CD4-positive, alpha-beta T cell (primary cell): ENCODE data around the gene IL17REL. TPM values are rescaled to one million over a fixed set of nuclear protein-coding genes. Genes with fewer than 3 reads are reported as not detected.
A peak's percentile ranks its signal among the peaks of the same experiment; 100 is the strongest.

Experiments used
- ATAC-seq: fragments of 200-7000 bp; cut with Tn5 transposase; one replicate; pipeline ENCODE4 v1.10.0; 2022; ENCODE audit warnings: mild to moderate bottlenecking; ENCODE audit not compliant: poor library complexity
- CTCF ChIA-PET: fragments of 350-600 bp; sonication (Branson Sonifier 250); formaldehyde crosslinking; loops from one replicate; lab custom pipeline; 2021; ENCODE audit warnings: antibody characterized with exemption, inconsistent platforms; lab: Charles Lee
- POLR2A ChIA-PET: fragments of 350-600 bp; sonication (Branson Sonifier 250); formaldehyde crosslinking; loops from one replicate; lab custom pipeline; 2021; ENCODE audit warnings: antibody characterized with exemption, inconsistent platforms; lab: Charles Lee
- DNase-seq, 14 experiments: peaks; one replicate each; pipeline ENCODE4 v3.0.0-alpha.2; 2013 to 2020; ENCODE audit warnings: mixed read lengths in 2 of 14
- H3K27ac ChIP-seq, 2 donors: one replicate each; pipeline versions ENCODE4 v1.5.1 to v1.7.0; 2013; ENCODE audit warnings: low read length in 2 of 2, low read depth in 1 of 2, mild to moderate bottlenecking in 1 of 2
- H3K27me3 ChIP-seq, 2 experiments: 1 replicate in 1 of 2; 2 replicates in 1 of 2; pipeline versions ENCODE4 v1.6.1 to v1.7.0; 2013; ENCODE audit warnings: low read length in 2 of 2, control low read depth in 1 of 2, mild to moderate bottlenecking in 1 of 2, moderate library complexity in 1 of 2; ENCODE audit not compliant: insufficient read depth in 2 of 2, control insufficient read depth in 1 of 2
- H3K36me3 ChIP-seq: one replicate; pipeline ENCODE4 v1.6.1; 2013; ENCODE audit warnings: low read length, control low read depth; ENCODE audit not compliant: insufficient read depth
- H3K4me1 ChIP-seq: one replicate; pipeline ENCODE4 v1.6.1; 2013; ENCODE audit warnings: low read length, control low read depth; ENCODE audit not compliant: insufficient read depth
- H3K4me3 ChIP-seq: one replicate; pipeline ENCODE4 v1.5.1; 2013; ENCODE audit warnings: mild to moderate bottlenecking, low read length, moderate library complexity
- H3K9me3 ChIP-seq, 2 experiments: 1 replicate in 1 of 2; 2 replicates in 1 of 2; pipeline versions ENCODE4 v1.6.1 to v1.7.0; 2013; ENCODE audit warnings: low read length in 2 of 2, mild to moderate bottlenecking in 2 of 2, control low read depth in 1 of 2, moderate library complexity in 1 of 2; ENCODE audit not compliant: control insufficient read depth in 1 of 2, insufficient read depth in 1 of 2
- H3K27ac Mint-ChIP-seq: one replicate; pipeline ENCODE4 v1.8.0; 2020; ENCODE audit warnings: mixed read lengths
- H3K27me3 Mint-ChIP-seq: one replicate; pipeline ENCODE4 v1.8.0; 2021; ENCODE audit warnings: mixed read lengths
- H3K36me3 Mint-ChIP-seq: one replicate; pipeline ENCODE4 v1.8.0; 2021; ENCODE audit warnings: low read depth, mixed read lengths
- H3K4me1 Mint-ChIP-seq: one replicate; pipeline ENCODE4 v1.8.0; 2021; ENCODE audit warnings: low read depth, mixed read lengths
- H3K4me3 Mint-ChIP-seq: one replicate; pipeline ENCODE4 v1.8.0; 2020; ENCODE audit warnings: mild to moderate bottlenecking, mixed read lengths
- H3K9me3 Mint-ChIP-seq: one replicate; pipeline ENCODE4 v1.8.0; 2020; ENCODE audit warnings: mixed read lengths
- intact Hi-C, 2 experiments: fragments of 100-400 bp; cut with DNase I in 1 of 2; cut with micrococcal nuclease in 1 of 2; formaldehyde crosslinking; loops; one replicate each; pipeline versions ENCODE4 v1.15.1 to v1.9.0; 2023 to 2025; cut with DNase I, micrococcal nuclease
- total RNA-seq, 174 experiments: library from RNA in 2 of 174; stranded (reverse) in 2 of 174; gene quantifications; one replicate each; pipeline ENCODE4 v1.2.3 and lab custom pipeline; 2021 to 2026
- TF ChIP-seq, protein P1 (sequence below): fragments of 200-600 bp; IDR thresholded peaks from one replicate; pipeline ENCODE4 v1.8.0; 2022; ENCODE audit warnings: antibody characterized with exemption, mild to moderate bottlenecking

Gene IL17REL
- total RNA-seq, 2 experiments from 2014 or later: not detected

DNA sequence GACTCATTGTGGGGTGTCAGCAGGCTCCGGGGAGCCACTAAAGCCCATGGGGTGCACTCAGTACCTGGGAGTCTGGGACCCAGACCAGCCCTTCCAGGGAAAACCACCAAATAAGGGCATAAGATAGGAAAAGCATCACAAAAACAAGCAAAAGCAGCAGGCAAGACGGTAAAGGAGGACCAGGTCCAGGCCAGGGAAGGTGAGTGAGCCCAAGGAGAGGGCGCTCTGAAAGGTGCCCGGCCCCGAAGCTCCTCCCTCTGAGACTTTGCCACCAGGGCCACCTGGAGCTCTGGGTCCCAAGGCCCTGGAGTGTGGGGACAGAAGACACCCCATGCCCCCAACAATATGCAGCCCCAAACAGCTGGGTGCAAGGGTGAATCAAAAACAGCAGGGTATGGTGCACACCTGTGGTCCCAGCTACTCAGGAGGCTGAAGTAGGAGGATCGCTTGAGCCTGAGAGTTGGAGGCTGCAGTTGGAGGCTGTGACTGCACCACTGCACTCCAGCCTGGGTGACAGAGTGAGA, 5.2 kb upstream of the IL17REL start:
- ChIA-PET CTCF (interaction anchor here (1.3 to 2.9 kb wide), 2 partner anchors 13 to 24 kb away, joined by 5 to 11 read pairs; no protein-coding TSS in a partner anchor), POLR2A (no interaction called here)
- Mint-ChIP-seq H3K27me3 (no peaks in the 10 kb centered on the region), H3K27ac (peak overlapping the region; percentile 19), H3K4me1 (peaks cover 24% of the 10 kb centered on the region), H3K36me3 (no peaks in the 10 kb centered on the region), H3K4me3 (no peak overlapping the region), H3K9me3 (no peaks in the 10 kb centered on the region)
- Histone ChIP-seq H3K4me1 (peaks cover 63% of the 10 kb centered on the region), H3K36me3 (no peaks in the 10 kb centered on the region), H3K4me3 (no peak overlapping the region), H3K27ac (no peak overlapping the region), H3K9me3 (no peaks in the 10 kb centered on the region), H3K27me3 (peaks cover 9 to 11% of the 10 kb centered on the region in 2 experiments)
- intact Hi-C loops: no loop called here
- DNase-seq (no peak), ATAC-seq (no peak)
- TF ChIP-seq, protein P1, sequence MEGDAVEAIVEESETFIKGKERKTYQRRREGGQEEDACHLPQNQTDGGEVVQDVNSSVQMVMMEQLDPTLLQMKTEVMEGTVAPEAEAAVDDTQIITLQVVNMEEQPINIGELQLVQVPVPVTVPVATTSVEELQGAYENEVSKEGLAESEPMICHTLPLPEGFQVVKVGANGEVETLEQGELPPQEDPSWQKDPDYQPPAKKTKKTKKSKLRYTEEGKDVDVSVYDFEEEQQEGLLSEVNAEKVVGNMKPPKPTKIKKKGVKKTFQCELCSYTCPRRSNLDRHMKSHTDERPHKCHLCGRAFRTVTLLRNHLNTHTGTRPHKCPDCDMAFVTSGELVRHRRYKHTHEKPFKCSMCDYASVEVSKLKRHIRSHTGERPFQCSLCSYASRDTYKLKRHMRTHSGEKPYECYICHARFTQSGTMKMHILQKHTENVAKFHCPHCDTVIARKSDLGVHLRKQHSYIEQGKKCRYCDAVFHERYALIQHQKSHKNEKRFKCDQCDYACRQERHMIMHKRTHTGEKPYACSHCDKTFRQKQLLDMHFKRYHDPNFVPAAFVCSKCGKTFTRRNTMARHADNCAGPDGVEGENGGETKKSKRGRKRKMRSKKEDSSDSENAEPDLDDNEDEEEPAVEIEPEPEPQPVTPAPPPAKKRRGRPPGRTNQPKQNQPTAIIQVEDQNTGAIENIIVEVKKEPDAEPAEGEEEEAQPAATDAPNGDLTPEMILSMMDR: no peak

DNA sequence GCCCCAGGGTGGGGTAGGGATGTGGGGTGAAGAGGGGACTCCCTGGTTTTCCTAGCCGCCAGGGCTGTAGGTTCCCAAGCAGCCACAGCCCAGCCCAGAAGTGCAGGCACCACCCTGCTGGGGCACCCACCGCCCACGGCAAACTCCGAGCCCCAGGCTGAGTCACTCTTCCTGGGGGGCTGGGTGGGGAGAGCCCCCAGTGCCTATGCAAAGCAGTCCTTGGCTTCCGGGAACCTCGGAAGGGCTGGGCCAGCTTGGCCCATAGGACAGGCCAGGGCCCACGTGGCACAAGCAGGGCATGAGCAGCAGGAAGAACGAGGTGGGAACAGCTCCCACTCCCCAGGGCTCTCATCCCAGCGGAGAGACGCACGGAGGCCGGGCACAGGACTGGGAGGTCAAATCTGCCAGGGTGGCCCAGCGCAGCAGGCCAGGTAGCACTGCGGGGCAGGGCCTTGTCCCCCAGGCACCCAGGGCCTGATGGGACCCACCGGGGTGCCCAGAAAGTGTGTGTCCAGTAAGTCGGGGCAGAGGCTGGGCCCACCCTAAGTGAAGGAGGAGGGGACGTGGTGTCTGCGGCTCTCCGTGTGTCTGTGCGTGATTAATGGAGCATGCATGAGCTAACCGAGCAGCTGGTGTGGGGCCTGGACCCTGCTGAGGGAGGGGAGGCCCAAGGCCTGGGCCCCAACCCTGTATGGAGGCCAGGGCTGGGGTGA, 4.6 kb upstream of the IL17REL start:
- Mint-ChIP-seq H3K9me3 (no peaks in the 10 kb centered on the region), H3K4me3 (no peak overlapping the region), H3K27ac (no peak overlapping the region), H3K36me3 (no peaks in the 10 kb centered on the region), H3K4me1 (peaks cover 24% of the 10 kb centered on the region), H3K27me3 (peaks cover 5% of the 10 kb centered on the region)
- no peaks in the 10 kb centered on the region for H3K36me3 ChIP-seq
- ATAC-seq (no peak), DNase-seq (peak in 8 of 14 experiments; percentile 18 to 74 (median 54))
- ChIA-PET CTCF (interaction anchor here (1.3 to 2.9 kb wide), 2 partner anchors 13 to 23 kb away, joined by 5 to 11 read pairs; no protein-coding TSS in a partner anchor), POLR2A (no interaction called here)
- H3K4me3 ChIP-seq: no peak overlapping the region
- H3K27ac ChIP-seq: no peak overlapping the region
- intact Hi-C loops: no loop called here
- peaks cover 0 to 4% of the 10 kb centered on the region in 2 experiments for H3K9me3 ChIP-seq
- H3K4me1 ChIP-seq: peaks cover 66% of the 10 kb centered on the region
- TF ChIP-seq, protein P1: no peak
- H3K27me3 ChIP-seq: peaks cover 10 to 12% of the 10 kb centered on the region in 2 experiments

DNA sequence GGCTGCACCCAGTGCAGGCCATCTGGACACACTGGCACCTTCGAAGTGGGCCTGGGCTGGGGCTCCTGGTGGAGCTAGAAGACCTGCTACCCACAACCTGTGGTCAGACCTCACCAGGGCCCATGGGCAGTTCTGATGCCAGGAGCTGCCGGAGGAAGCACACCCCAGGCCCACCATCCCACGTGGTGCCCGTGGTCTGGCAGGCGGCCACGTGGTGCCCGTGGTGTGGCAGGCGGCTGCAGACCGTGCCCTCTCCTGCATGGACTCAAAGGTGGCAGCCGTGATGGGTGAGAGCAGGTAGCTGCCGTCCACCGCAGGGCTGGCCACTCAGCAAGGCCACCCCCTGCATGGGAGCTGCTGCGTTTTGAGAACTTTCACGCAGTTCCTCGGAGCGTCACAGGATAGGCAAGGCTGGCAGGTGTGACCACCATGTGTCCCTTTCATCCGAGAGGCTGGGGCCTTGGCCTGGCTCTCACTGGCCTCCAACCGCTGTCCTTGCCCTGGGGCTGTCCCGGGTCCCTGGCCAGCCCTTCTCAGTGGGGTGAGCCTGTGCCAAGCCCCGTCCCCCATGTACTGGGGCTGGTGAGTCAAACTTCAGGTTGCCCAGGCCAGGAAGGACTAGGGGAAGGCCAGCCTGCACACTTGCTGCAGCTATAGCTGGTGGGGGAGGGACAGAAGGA, 3.9 kb upstream of the IL17REL start:
- intact Hi-C loops: no loop called here
- Histone ChIP-seq H3K36me3 (no peaks in the 10 kb centered on the region), H3K27ac (no peak overlapping the region), H3K9me3 (peaks cover 0 to 11% of the 10 kb centered on the region in 2 experiments), H3K4me1 (peaks cover 72% of the 10 kb centered on the region), H3K4me3 (no peak overlapping the region), H3K27me3 (peaks cover 15 to 16% of the 10 kb centered on the region in 2 experiments)
- Mint-ChIP-seq H3K9me3 (no peaks in the 10 kb centered on the region), H3K27me3 (peaks cover 12% of the 10 kb centered on the region), H3K36me3 (no peaks in the 10 kb centered on the region), H3K27ac (no peak overlapping the region), H3K4me1 (peaks cover 30% of the 10 kb centered on the region), H3K4me3 (no peak overlapping the region)
- ATAC-seq: no peak
- ChIA-PET CTCF (no interaction called here), POLR2A (no interaction called here)
- DNase-seq: peak in 1 of 14 experiments; percentile 14
- TF ChIP-seq, protein P1: no peak
